HK-2 (cell line): ENCODE results near the gene KCNMB1.
"Not testable (repeated sequence)": the region's sequence is repeated elsewhere in the genome, so short reads cannot be mapped to it uniquely, and the experiment has no call there.

ENCODE experiments used
- DNase-seq: peaks from one replicate; pipeline ENCODE4 v3.0.0-alpha.2; 2018; ENCODE audit not compliant: unreplicated experiment

Gene KCNMB1

DNA sequence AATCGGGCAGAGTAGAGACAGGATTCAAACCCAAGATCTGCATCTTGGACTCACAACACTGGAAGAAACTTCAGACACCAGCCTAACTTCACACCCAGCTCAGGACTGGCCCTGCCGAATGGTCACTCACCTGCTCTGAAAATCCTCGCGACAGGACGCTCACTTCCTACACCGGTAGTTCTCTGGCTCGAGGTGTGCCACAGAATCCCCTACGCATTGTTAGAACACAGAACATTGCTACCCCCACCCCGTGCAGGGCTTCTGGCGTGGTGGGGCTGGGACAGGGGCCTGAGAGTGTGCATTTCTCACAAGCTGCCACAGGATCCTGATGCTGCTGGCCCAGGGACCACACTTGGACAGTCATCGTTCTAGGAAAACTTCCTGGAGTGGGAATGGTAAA is 12.1 kb downstream of the KCNMB1 start:
- no peak for DNase-seq

DNA sequence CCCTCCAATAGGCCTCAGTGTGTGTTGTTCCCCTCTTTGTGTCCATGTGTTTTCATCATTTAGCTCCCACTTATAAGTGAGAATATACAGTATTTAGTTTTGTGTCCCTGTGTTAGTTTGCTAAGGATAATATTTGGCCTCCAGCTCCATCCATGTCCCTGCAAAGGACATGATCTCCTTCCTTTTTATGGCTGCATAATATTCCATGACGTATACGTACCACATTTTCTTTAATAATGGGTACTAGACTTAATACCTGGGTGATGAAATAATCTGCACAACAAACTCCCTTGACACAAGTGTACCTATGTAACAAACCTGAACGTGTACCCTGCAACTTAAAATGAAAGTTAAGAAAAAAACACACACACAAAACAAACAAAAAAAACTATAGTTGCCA is 12.6 kb downstream of the KCNMB1 start:
- not testable (repeated sequence) for DNase-seq

DNA sequence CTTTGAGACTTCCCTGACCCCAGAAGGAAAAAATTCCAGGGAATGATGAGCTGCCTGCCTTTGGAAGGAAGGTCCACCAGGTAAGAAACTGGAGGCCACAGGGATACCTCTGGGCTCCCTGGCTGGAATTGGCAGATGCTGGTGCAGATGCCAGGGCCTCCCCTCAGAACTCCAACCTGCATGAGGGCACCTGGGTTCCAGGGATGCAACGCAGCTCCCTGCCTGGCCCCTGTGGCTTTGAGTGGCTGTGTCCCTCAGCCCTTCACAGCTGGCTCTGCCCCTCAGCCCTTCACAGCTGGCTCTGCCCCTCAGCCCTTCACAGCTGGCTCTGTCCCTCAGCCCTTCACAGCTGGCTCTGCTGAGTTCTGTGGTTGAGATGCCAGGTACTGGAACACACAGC is 13.9 kb downstream of the KCNMB1 start:
- DNase-seq = no peak

DNA sequence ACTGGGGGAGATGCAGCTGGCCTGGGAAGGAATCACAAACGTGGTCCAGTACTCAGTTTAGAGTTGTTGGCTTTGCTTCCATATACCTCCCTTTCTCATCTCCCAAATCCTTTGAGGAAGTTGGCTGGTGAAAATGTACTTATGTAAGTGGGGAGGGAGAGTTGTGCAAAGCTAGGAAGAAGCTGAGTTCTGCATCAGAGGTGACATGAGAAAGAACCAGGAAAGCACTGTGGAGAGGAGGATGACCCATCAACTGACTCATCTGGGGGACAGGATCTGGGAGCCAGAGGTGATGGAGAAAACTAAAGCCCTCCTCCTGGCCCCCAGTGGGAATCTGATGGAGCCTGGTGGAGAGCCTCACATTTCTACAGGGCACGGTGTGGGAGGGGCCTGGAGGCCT is 16.2 kb downstream of the KCNMB1 start:
- no peak for DNase-seq

DNA sequence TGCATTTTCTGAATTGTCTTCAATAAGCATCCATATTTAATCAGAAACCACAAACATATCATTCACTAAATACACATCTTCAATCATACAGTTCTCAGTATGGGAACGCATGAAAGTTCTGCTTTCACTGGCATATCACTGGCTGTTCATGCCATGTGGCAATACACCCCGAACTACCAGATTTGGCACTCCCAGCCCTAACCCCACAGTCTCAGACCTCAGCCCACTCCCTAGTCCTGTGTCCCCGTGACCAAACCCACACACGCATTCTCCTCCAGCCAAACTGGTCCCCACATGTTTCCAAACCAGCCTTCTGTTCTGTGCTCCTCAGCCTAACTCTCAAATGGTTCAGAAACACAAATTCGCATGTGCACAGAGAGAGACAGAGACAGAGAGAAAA is 20.6 kb downstream of the KCNMB1 start:
- DNase-seq = no peak

DNA sequence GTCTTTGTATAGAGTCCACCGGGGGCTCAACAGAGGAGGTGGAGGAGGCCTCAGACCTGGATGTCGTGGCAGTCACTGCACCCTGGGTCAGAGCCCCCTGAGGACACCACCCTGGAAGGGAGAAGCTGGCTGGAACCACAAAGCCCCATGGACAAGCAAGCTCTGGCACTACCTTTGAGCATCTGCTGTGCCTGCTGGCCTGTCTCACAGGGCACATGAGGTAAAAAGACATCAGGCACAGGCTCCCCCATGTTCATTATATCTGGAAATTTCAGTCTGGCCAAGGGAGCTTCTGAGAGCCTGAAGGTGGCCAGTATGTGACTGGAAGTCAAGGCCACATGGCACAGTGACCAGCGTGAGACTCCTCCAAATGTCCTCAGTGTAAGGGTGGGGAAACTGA is 22.9 kb downstream of the KCNMB1 start:
- DNase-seq = no peak

DNA sequence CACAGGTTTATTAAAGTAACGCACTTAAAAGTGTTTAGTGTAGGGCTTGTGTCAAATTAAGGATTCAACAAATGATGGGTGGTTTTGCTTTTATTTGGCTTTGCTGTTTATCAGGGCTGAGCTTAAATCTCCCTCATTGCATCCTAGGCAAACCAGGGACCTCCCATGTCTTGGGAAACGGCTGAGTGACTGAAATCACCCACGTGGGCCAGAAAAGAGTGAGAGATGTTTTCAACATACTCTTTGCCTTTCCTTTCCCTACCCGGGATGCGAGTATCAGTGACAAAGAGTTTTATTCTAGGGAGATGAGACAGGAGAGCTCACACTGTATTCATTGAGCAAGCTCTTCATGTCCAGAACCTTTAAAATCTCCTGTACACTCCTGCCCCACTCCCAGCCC is 23.3 kb downstream of the KCNMB1 start:
- no peak for DNase-seq

DNA sequence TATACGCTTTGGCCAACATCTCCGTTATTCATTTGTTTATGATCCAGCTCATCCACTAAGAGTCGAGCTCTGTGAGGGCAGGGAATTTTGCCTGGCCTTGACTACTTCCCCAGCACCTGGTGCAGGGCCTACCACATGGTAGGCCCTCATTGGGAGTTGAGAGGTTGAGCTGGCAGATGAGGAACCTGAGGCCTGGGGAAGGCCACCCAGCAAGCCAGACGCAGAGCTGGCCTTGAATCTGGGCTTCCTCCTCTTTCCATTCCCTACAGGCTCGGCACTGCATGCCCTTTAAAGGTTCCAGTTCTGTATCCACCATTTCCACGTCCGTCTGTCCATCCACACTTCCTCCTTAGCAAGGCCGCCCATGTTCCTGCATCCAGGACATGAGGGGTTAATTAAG is 24.2 kb downstream of the KCNMB1 start:
- DNase-seq = no peak

DNA sequence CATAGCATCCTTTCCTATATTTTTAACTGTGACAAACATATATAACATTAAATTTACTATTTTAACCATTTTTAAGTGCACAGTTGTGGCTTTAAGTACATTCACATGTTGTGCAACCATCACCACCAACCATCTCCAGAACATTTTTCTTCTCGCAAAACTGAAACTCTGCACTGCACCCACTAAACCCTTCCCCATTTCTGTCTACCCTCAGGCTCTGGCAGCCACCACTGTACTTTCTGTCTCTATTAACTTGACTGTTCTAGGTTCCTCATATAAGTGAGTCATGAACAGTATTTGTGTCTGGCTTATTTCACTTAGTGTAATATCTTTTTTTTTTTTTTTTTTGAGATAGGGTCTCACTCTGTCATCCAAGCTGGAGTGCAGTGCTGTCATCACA is 25.5 kb downstream of the KCNMB1 start:
- DNase-seq = no peak

DNA sequence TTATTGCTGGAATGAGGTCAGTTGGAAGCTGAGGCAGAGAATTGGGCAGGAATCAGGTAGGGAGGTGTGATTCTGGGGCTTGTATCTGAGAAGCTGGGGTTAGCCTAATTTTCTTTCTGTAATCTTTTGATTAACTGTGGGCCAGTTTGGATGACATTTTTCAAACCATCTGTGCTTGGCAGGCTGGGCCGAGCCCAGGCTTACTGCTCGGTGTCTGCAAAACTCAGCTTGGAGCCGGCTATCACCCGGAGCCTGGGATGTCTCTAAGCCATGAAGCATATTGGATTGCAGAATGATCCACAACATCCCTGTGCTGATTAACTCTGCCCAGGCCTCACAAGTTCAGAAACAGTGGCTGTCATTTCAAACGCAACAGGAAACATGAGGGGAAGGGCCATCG is 26.5 kb downstream of the KCNMB1 start:
- no peak for DNase-seq

DNA sequence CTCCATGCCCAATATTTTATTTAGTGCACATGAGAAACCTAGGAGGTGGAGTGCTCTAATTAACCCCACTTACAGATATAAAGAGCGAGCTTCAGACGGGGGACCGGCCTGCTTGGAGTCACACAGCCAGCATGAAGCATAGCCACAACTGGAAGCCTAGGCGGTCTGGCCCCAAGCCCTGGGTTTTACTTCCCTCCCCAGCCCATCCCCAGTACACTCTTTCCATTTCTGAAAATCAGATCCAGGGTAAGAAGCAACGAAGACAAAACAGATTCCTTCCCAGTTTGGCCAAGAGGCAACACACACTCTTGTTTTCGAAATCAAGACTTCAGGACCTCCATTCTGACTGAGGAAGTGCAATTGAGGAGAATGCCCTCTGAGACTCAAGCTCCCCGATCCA is 27.1 kb downstream of the KCNMB1 start:
- no peak for DNase-seq

DNA sequence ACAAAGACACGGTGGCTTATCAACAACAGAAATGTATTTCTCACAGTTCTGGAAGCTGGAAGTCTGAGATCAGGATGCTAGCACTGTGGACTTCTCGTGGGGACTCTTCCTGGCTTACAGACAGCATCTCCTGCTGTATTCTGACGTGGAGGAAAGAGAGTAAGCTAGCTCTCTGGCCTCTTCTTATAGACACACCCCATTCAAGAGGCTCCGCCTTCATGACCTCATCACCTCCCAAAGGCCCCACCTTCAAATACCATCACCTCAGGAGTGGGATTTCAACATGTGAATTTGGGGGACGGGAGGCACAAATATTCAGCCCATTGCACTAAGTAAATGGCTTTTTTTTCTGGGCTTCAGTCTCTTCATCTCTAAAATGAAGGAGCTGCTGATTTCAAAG is 27.6 kb downstream of the KCNMB1 start:
- DNase-seq = no peak

DNA sequence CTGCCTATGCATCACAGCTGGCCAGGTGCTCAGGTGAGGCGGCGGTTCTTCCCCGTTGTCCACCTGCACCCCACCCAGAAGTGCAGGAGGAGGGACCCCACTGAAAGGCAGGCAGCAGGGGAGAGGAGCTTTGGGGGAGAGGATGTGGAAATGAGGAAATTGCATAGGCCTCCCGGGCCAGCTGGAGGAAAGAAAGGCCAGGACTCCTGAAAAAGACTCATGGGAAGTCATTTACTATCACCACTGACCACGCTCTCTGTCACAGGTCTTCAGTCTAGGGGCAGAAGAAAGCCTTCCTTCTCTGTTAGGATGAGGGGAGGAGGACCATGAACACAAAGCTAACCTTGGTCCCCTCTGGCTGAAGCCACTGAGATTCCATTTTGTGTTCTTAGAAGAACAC is 28.1 kb downstream of the KCNMB1 start:
- DNase-seq = no peak

DNA sequence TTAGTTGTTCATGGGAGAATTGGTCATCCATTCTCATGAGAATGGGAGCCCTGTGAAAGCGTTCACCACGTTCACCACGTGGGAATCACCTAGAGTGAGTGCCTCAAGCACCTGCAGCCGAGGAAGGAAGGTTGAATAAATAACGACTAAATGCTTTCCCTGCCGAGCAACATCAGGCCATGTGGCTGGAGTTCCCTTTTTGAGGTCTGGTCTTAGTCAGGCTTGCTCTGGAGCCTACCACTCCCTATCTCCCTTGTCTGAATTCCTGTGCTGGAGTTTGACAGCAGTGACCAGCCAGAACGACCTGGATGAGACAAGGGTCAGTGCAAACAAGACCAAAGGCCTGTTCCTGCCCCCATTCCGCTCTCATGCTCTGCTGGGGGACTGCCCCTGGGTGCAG is 28.5 kb downstream of the KCNMB1 start:
- no peak for DNase-seq

DNA sequence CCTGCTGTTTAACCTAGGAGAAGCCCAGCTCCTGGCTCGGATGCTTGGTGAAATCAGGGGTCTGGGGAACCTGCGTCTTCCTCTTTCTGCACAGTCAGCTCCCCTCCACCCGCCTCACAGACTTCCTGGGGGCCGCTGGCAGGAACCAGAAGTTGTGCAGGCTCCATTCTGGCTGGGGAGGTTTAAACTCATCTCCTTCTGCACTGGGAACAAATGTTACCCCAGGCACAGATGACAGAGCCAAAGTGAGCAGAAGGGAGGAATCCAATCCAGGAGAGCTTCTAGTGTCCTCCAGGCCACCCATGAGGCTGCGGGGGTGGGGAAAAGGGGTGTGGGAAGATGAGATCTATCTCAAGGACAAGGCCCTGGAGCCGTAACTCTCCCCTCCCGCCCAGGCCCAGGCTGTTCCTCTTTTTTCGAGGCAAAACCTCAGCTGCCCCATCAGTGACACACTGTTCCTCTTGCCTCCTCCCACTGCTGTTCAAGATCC is 31.2 kb downstream of the KCNMB1 start:
- DNase-seq = no peak

DNA sequence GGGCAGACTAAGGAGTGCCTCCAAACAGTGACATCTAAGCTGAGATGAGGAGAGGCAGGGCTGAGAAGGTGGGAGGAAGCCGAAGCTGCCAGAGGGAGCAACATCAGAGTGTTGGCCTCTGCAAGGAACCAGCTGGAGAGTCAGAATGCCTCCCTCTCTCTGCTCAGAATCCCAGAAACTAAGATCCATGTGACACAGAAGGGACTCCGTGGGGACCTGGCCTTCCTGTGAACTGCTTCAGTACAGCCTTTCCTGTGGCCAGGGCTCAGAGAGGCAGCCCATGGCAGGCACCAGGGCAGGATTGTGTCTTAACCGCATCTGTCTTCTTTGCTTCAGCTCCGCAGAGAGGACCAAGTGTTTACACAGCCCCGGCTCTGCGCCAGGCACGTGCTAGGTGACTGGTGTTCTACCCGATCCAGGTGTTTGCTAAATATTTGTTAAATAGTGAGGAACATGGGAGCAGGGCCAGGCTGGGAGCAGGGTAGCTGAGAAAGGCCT is 33.5 kb downstream of the KCNMB1 start:
- no peak for DNase-seq

DNA sequence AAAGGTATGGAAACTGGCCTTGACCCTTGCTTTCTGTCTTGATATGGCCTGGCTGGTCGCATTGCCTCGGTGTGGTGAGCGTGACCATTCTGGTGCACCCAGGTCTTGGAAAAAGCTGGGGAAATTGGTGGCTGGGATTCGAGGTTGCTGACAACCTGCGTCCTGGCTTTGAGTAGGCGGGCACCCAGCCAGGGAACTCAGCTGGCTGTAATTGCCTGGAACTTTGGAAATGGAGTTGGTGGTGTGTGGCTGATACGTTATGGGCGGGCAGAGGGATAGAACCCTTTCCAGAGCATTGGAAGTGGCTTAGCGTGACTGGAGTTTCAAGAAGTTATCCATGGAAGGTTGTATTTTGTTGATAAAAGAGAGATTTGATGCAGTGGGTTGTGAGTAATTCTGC is 35.2 kb downstream of the KCNMB1 start:
- no peak for DNase-seq

DNA sequence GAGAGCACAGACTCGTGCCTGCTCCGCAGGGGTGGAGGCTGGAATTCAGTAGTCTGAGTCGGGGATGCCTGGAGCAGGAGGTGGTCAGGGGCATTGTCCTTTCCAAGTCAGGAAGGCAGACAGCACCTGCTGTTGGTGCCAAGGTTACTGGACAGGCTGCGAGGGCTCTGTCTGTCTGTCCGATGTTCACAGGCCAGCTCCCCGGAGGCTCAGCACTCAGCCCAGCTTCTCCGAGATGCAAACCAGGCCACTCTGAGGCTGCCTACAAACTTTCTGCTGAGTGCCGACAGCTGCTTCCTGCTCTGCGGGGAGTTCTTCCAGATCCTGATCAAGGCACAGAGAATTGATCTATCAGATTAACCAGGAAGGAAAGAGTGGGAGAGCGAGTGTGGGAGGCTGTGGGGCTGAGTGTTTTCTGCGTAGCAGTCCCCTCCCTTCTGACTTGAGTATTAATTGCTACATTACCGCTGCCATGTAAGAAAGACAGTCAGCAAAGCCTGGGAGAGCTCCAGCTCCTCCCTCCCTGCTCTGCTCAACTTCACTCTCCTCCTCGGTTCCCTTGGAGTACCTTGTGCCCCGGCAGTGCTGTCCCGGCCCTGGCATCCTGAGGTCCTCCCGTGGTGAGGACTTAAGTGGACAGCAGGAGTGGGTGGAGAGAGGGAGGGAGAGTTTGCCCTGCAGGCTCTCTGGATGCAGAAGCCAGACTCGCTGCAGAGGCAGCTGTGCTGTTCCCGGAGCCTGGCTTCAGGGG is 36.0 kb downstream of the KCNMB1 start:
- no peak for DNase-seq

DNA sequence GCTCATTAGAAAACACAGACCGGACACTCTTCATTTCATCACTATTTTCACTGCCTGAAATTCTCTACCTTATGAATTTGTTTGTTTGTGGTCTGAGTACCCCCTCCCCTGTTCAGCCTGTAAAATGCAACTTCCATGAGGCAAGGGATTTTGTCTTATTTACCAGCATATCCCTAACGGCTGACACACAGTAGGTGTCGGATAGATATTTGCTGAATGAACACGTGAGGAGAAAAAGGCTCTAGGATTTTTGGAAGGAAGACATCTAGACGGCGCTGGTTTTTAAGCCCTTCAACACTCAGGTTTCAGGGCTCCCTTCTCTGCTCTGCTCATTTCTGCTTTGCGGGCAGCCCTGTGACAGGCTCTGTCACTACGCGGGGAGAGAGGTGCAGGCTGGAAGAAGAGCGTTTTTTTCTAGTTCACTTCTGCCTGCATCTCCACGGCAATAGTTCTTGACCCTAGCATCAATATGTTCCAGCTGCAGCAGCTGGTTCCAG is 41.0 kb downstream of the KCNMB1 start:
- DNase-seq = no peak

DNA sequence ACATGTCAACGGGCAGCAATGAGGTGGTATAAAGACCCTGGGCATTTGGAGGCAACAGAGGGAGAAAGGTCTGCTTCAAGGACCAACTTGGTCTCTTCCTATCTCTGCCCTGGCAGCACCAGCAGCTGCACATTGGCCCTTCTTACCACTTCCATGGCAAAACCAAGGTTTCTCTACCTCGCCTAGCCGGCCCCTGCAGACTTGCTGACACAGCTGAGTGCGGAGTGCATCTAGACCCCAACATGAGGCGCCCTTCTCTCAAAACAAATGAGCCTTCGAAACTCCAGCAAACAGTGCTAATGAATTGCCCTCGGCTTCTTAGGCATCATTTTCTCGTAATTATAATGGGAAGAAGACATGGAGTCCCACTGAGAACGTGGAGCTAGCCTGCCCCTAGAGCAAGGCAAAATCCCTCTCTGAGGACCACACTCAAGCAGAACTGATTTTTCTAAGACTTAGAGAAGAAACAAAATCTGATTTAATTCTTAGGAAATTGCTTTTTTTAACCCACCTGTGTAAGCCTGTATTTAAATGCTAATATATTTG is 42.1 kb downstream of the KCNMB1 start:
- no peak for DNase-seq

DNA sequence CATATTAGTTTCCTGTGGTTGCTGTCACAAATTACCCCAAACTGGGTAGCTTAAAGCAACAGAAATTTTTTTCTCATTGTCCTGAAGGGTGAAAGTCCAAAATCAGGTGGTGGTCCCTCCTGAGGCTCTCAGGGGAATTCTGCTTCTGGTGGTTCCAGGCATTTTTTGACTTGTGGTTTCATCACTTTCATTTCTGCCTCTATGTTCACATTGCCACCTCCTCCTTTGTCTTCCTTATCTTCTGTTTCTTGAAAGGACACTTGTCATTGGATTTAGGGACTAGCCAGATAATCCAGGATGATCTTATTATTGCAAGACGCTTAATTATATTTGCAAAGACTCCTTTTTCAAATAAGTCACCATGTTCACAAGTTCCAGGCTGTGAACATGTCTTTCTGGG is 43.2 kb downstream of the KCNMB1 start:
- DNase-seq = no peak

DNA sequence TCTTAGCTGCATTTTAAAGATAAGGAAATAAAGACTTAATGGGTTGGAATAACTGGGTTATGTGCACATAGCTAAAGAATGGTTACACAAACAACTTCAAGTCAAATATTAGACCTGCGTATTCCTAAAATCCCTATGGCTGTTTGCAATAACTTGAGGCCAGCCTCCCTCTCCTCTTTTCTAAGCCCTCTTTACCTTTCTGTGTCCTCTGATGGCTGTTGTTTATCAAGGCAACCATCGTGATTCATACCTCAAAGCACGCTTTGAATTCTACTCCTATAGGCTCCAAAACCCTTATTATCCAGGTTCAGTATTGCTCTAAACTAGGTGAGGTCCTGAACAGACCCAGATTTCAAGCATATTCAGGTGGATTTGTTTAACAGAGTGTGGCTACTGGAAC is 46.0 kb downstream of the KCNMB1 start:
- no peak for DNase-seq

DNA sequence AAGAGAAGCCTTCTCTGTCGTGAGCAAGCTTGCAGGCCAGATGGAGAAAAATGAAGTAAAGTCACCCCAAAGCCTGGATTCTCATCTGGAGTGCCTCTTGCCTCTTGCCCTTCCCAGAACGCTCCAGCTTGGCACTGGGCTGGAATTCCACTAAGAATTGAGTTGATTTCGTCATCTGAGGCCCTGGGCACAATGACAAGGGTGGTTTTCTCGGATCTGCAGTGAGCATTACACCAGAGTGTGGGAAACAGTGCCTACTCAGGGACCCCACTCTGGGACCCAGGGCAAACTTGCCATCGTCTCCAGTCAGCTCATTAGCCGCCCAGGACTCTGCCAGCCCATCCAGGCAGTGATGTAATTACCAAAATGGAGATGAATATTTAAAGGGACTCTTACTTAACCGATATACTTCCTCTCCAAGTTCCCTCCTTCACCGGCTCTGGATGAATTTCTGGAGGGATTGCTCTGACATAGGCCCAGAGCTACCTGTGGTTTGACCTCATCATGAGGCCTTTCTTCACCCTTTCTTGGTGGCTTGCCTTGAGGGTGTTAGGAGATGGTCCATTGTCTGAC is 46.9 kb downstream of the KCNMB1 start:
- DNase-seq = no peak
